RWPE2 (cell line): ENCODE data around the gene JUP.

ENCODE experiments used
- ATAC-seq: fragments of 200-7000 bp; cut with Tn5 transposase; 3 replicates; pipeline ENCODE4 v1.9.1; 2021; ENCODE audit warnings: low read depth
- DNase-seq: peaks from one replicate; pipeline ENCODE4 v3.0.0-alpha.2; 2020; ENCODE audit warnings: low spot score
- H3K27ac ChIP-seq: fragments of 450-650 bp; 2 replicates; pipeline ENCODE4 v1.5.1; 2017; ENCODE audit warnings: mild to moderate bottlenecking; ENCODE audit not compliant: poor library complexity, severe bottlenecking
- H3K27me3 ChIP-seq: fragments of 250-450 bp; sonication (Bioruptor Pico); 2 replicates; pipeline ENCODE4 v1.5.1; 2021; ENCODE audit warnings: mild to moderate bottlenecking, moderate library complexity; ENCODE audit not compliant: insufficient read depth, poor library complexity, severe bottlenecking
- H3K36me3 ChIP-seq: fragments of 250-450 bp; sonication (Bioruptor Pico); 2 replicates; pipeline ENCODE4 v1.5.1; 2020; ENCODE audit warnings: low read depth, mild to moderate bottlenecking, moderate library complexity
- H3K4me1 ChIP-seq: fragments of 250-450 bp; sonication (Bioruptor Pico); 2 replicates; pipeline ENCODE4 v1.5.1; 2021; ENCODE audit warnings: mild to moderate bottlenecking, moderate library complexity; ENCODE audit not compliant: insufficient read depth, poor library complexity, severe bottlenecking
- H3K4me3 ChIP-seq: fragments of 250-450 bp; sonication (Bioruptor Pico); 2 replicates; pipeline ENCODE4 v1.5.1; 2021; ENCODE audit warnings: mild to moderate bottlenecking, moderate library complexity; ENCODE audit not compliant: severe bottlenecking
- H3K9me3 ChIP-seq: fragments of 250-450 bp; sonication (Bioruptor Pico); 2 replicates; pipeline ENCODE4 v1.5.1; 2021; ENCODE audit warnings: mild to moderate bottlenecking, moderate library complexity; ENCODE audit not compliant: severe bottlenecking
- CTCF ChIP-seq: fragments of 450-650 bp; IDR thresholded peaks from one replicate; pipeline ENCODE4 v1.5.1; 2017; ENCODE audit warnings: mild to moderate bottlenecking, moderate library complexity; ENCODE audit not compliant: poor library complexity, severe bottlenecking

Gene JUP

GRCh38 chr17:41763327-41763726 lies 23.2 kb downstream of the JUP start:
- ATAC-seq: no peak
- peaks cover 97% of the 10 kb centered on the region for H3K36me3 ChIP-seq
- no peaks in the 10 kb centered on the region for H3K9me3 ChIP-seq

GRCh38 chr17:41762841-41763240 lies 23.7 kb downstream of the JUP start:
- no peak for ATAC-seq
- H3K27me3 ChIP-seq: no peaks in the 10 kb centered on the region
- H3K27ac ChIP-seq: no peak overlapping the region
- no peak for DNase-seq
- H3K9me3 ChIP-seq: no peaks in the 10 kb centered on the region
- H3K36me3 ChIP-seq: peaks cover 97% of the 10 kb centered on the region
- no peaks in the 10 kb centered on the region for H3K4me1 ChIP-seq
- TF ChIP-seq CTCF: no peak
- no peak overlapping the region for H3K4me3 ChIP-seq

More at GRCh38 chr17:41763327-41763726, 23.2 kb downstream of the JUP start:
- H3K4me1 ChIP-seq: no peaks in the 10 kb centered on the region
- TF ChIP-seq CTCF: no peak
- H3K27ac ChIP-seq: no peak overlapping the region
- H3K4me3 ChIP-seq: no peak overlapping the region
- H3K27me3 ChIP-seq: no peaks in the 10 kb centered on the region
- no peak for DNase-seq

GRCh38 chr17:41762391-41762790 lies 24.1 kb downstream of the JUP start:
- H3K36me3 ChIP-seq: peaks cover 97% of the 10 kb centered on the region

GRCh38 chr17:41760878-41761277 lies 25.6 kb downstream of the JUP start:
- no peak for TF ChIP-seq CTCF
- no peaks in the 10 kb centered on the region for H3K9me3 ChIP-seq
- ATAC-seq (no peak), DNase-seq (no peak)
- H3K4me3 ChIP-seq: no peak overlapping the region
- H3K27ac ChIP-seq: no peak overlapping the region
- no peaks in the 10 kb centered on the region for H3K27me3 ChIP-seq
- no peaks in the 10 kb centered on the region for H3K4me1 ChIP-seq
- H3K36me3 ChIP-seq: peaks cover 97% of the 10 kb centered on the region

More at GRCh38 chr17:41762391-41762790, 24.1 kb downstream of the JUP start:
- Histone ChIP-seq H3K27ac (no peak overlapping the region), H3K27me3 (no peaks in the 10 kb centered on the region), H3K4me3 (no peak overlapping the region), H3K9me3 (no peaks in the 10 kb centered on the region), H3K4me1 (no peaks in the 10 kb centered on the region)
- TF ChIP-seq CTCF: no peak
- DNase-seq: no peak
- ATAC-seq: no peak

- ATAC-seq: no peak
- no peak overlapping the region for H3K27ac ChIP-seq
- no peak for TF ChIP-seq CTCF
- H3K36me3 ChIP-seq: peaks cover 97% of the 10 kb centered on the region
- no peak for DNase-seq
- H3K9me3 ChIP-seq: no peaks in the 10 kb centered on the region
- no peaks in the 10 kb centered on the region for H3K27me3 ChIP-seq
- H3K4me3 ChIP-seq: no peak overlapping the region
- H3K4me1 ChIP-seq: no peaks in the 10 kb centered on the region
Observed at GRCh38 chr17:41758601-41759000, 27.9 kb downstream of the JUP start.
